AG09309 (cell line): ENCODE results near the gene FBXO31.
"Not testable (repeated sequence)": the region's sequence is repeated elsewhere in the genome, so short reads cannot be mapped to it uniquely, and the experiment has no call there.

Source experiments
- DNase-seq: peaks from one replicate; pipeline ENCODE4 v3.0.0-alpha.2; 2010; ENCODE audit warnings: low read depth
- H3K4me3 ChIP-seq: 2 replicates; pipeline ENCODE4 v1.5.1; 2011; ENCODE audit warnings: mild to moderate bottlenecking, low read depth, low read length, moderate library complexity; ENCODE audit not compliant: control insufficient read depth
- CTCF ChIP-seq: IDR thresholded peaks from 2 replicates; pipeline ENCODE4 v1.5.1; 2011; ENCODE audit warnings: mild to moderate bottlenecking, low read depth, low read length, inconsistent platforms; ENCODE audit not compliant: insufficient read depth, control insufficient read depth; ENCODE audit errors: missing control alignments

The FBXO31 gene

GRCh38 chr16:87344165-87344930 is 39.2 kb downstream of the FBXO31 start:
- H3K4me3 ChIP-seq, result no peak overlapping the region
- DNase-seq, result no peak
- TF ChIP-seq CTCF, result no peak

- no peak overlapping the region for H3K4me3 ChIP-seq
- no peak for DNase-seq
- TF ChIP-seq CTCF, result no peak
Measured at GRCh38 chr16:87343753-87344050, 39.9 kb downstream of the FBXO31 start.

- no peak for DNase-seq
- TF ChIP-seq CTCF, result no peak
- H3K4me3 ChIP-seq, result no peak overlapping the region
Measured at GRCh38 chr16:87342978-87343752, 40.4 kb downstream of the FBXO31 start.

- H3K4me3 ChIP-seq, result no peak overlapping the region
- no peak for DNase-seq
- no peak for TF ChIP-seq CTCF
Measured at GRCh38 chr16:87342504-87342903, 41.1 kb downstream of the FBXO31 start.

- TF ChIP-seq CTCF, result no peak
- H3K4me3 ChIP-seq, result no peak overlapping the region
- no peak for DNase-seq
Measured at GRCh38 chr16:87340198-87340597, 43.4 kb downstream of the FBXO31 start.

GRCh38 chr16:87339724-87340105 is 43.9 kb downstream of the FBXO31 start:
- H3K4me3 ChIP-seq, DNase-seq: not testable (repeated sequence)

GRCh38 chr16:87339086-87339723 is 44.4 kb downstream of the FBXO31 start:
- H3K4me3 ChIP-seq, result no peak overlapping the region
- DNase-seq, result no peak
- TF ChIP-seq CTCF, result no peak
